ENCODE measurements around the gene ATE1. TPM values are rescaled to one million over a fixed set of nuclear protein-coding genes. Genes with fewer than 3 reads are reported as not detected.

Gene ATE1
- total and polyA plus RNA-seq, 2 of the 4 experiments (the other 2 are of a cell fraction) = 6.4 to 27.8 TPM

DNA sequence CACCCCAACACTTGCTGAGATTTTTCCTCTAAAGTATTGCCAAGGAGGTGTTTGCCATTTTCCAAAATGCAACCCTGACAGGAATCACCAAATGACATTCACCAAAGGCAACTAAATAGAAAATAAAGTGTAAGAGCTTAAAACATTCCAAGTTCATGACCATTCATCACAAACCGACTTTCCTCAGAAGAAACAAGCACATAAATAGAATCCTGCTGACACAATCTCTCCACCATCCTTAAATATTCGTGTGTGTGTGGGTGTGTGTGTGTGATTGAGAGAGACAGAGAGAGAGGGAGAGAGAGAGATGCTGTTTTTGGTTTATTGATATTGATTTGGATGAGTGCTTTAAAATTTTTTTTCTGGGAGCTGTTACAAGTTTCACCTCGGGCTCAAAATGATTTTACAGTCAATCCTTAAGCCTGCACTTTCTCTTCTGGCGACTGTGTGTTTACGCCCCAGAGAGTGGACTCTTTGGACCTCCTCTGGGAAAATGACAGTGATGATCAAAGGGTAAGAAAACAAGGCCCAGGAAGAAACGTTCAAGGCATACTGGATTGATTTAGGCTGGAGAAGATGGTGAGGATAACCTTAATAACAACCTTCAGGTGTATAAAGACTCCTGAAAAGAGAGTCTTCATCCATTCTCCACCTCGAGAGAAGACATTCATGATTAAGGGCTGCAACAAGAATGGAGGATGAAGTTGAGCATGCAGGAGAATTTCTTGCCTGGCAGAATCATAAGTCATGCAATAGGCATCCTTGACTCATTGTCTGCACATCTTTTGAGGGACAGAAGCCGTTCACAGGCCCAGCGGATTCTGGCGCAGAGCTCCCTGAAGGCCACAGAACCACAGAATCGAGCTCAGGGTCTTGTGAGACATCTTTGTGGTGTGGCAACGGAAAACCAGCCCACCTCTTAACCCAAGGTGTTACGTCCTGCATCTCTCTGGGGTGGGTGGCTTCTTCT is 225.2 kb downstream of the ATE1 start:
- Histone ChIP-seq H3K4me1 (ENCODE audit: control insufficient read depth, insufficient read depth, low read length) (no peaks in the 10 kb centered on the region), H2AFZ (replicated peaks; ENCODE audit: low read length, poor library complexity) (no peak overlapping the region), H3K9me1 (ENCODE audit: insufficient read depth, low read length) (no peaks in the 10 kb centered on the region), H2BK120ac (ENCODE audit: low read depth, low read length) (no peak overlapping the region), H2BK20ac (ENCODE audit: low read depth, low read length) (no peak overlapping the region), H3K4me2 (ENCODE audit: low read depth, low read length) (peak overlapping the region; percentile 45; the same call in 1 of the 2 replicates), H3K27me3 (ENCODE audit: control insufficient read depth, insufficient read depth, low read length) (no peaks in the 10 kb centered on the region), H2BK5ac (ENCODE audit: low read depth, low read length, poor library complexity, severe bottlenecking) (no peak overlapping the region), H3K23ac (ENCODE audit: low read depth, low read length) (no peak overlapping the region), H2AK9ac (replicated peaks; ENCODE audit: low read depth, low read length, poor library complexity) (no peak overlapping the region), H4K20me1 (ENCODE audit: insufficient read depth, low read length) (no peaks in the 10 kb centered on the region), H3K9me3 (ENCODE audit: control insufficient read depth, insufficient read depth, low read length) (peaks cover 5% of the 10 kb centered on the region), H2BK15ac (ENCODE audit: low read depth, low read length) (no peak overlapping the region), H4K8ac (ENCODE audit: low read depth in 2 of 2, low read length in 2 of 2) (no peak overlapping the region), H3K18ac (ENCODE audit: low read depth, low read length) (no peak overlapping the region), H3K36me3 (ENCODE audit: control insufficient read depth, insufficient read depth, low read length) (no peaks in the 10 kb centered on the region), H4K5ac (ENCODE audit: low read depth, low read length) (no peak overlapping the region), H3K79me1 (ENCODE audit: low read depth in 1 of 2, low read length in 2 of 2) (no peaks in the 10 kb centered on the region), H2AK5ac (ENCODE audit: low read depth, low read length) (no peak overlapping the region), H3K4ac (ENCODE audit: low read depth, low read length) (no peak overlapping the region), H4K91ac (ENCODE audit: insufficient read depth, low read depth, low read length) (no peak overlapping the region), H3K56ac (ENCODE audit: extremely low read depth, insufficient read depth, low read length) (no peak overlapping the region), H3K14ac (replicated peaks; ENCODE audit: low read depth, low read length) (no peak overlapping the region), H3K9ac (ENCODE audit: low read depth, low read length) (no peak overlapping the region), H3K4me3 (ENCODE audit: insufficient read depth, low read depth, low read length) (no peak overlapping the region), H3K27ac (ENCODE audit: insufficient read depth, low read length) (no peak overlapping the region)
- DNase-seq = peak; percentile 29
- no peak for TF ChIP-seq NFE2L2 (IDR thresholded peaks at IDR 0.05; ENCODE audit: low read depth, low read length)
- intact Hi-C loops (cut with micrococcal nuclease) = no loop called here
- in situ Hi-C loops (cut with MboI; ENCODE audit: low sequenced_read_pairs) = no loop called here
- peak; percentile 29; the same call in 1 of the 2 replicates for ATAC-seq (ENCODE audit: low read depth)
- no CpG with 5 or more reads among the region's 13 CpGs for WGBS, 2 experiments (ENCODE audit: extremely low coverage in 2 of 2, insufficient read length in 1 of 2)
- CTCF ChIA-PET = no interaction called here
- dilution Hi-C loops (cut with HindIII; ENCODE audit: low sequenced_read_pairs, unreplicated experiment) = no loop called here
- no TSS peak for BruUV-seq (replicated peaks)
- POLR2A ChIA-PET (ENCODE audit: unreplicated experiment) = no interaction called here
